ENCODE data around the gene LEAP2.
"Not testable (repeated sequence)": the region's sequence is repeated elsewhere in the genome, so short reads cannot be mapped to it uniquely, and the experiment has no call there.

Gene LEAP2

GRCh38 chr5:132841305-132841704, 32.2 kb upstream of the LEAP2 start:
- no peak for DNase-seq

GRCh38 chr5:132848270-132848669, 25.2 kb upstream of the LEAP2 start:
- no peak for DNase-seq

- DNase-seq = no peak
Observed at GRCh38 chr5:132849347-132849746, 24.1 kb upstream of the LEAP2 start.

- no peak for DNase-seq
Observed at GRCh38 chr5:132850066-132850465, 23.4 kb upstream of the LEAP2 start.

GRCh38 chr5:132853323-132853722, 20.1 kb upstream of the LEAP2 start:
- DNase-seq = no peak

- no peak for DNase-seq
Observed at GRCh38 chr5:132853790-132854189, 19.7 kb upstream of the LEAP2 start.

- no peak for DNase-seq
Observed at GRCh38 chr5:132854301-132854700, 19.2 kb upstream of the LEAP2 start.

- not testable (repeated sequence) for DNase-seq
Observed at GRCh38 chr5:132854992-132855391, 18.5 kb upstream of the LEAP2 start.

- DNase-seq = no peak
Observed at GRCh38 chr5:132856011-132856410, 17.5 kb upstream of the LEAP2 start.

GRCh38 chr5:132859889-132860437, 13.5 kb upstream of the LEAP2 start:
- DNase-seq = no peak

- DNase-seq = no peak
Observed at GRCh38 chr5:132860742-132861141, 12.7 kb upstream of the LEAP2 start.

GRCh38 chr5:132865668-132866341, 7.7 kb upstream of the LEAP2 start:
- no peak for DNase-seq

- peak; percentile 92 for DNase-seq
Observed at GRCh38 chr5:132866342-132867045, 7.0 kb upstream of the LEAP2 start, which contains the start of the genes GDF9 and UQCRQ. TSS of gene GDF9 (minus strand) at chr5:132866469. CDS start at chr5:132864533, 1,936 bp downstream. TSS of gene UQCRQ (plus strand) at chr5:132866642. CDS start at chr5:132866882, 240 bp downstream.

GRCh38 chr5:132867046-132867451, 6.4 kb upstream of the LEAP2 start:
- no peak for DNase-seq

- DNase-seq = no peak
Observed at GRCh38 chr5:132868754-132869153, 4.7 kb upstream of the LEAP2 start.

- DNase-seq = no peak
Observed at GRCh38 chr5:132870801-132871200, 2.7 kb upstream of the LEAP2 start.

GRCh38 chr5:132871459-132872284, 1.8 kb upstream of the LEAP2 start:
- no peak for DNase-seq

GRCh38 chr5:132872788-132873118, 715 bp upstream of the LEAP2 start:
- DNase-seq = no peak

- no peak for DNase-seq
Observed at GRCh38 chr5:132873930-132874271, 433 bp downstream of the LEAP2 start.

- DNase-seq = no peak
Observed at GRCh38 chr5:132876020-132876759, 2.7 kb downstream of the LEAP2 start.

GRCh38 chr5:132877466-132877865, 4.0 kb downstream of the LEAP2 start:
- no peak for DNase-seq

GRCh38 chr5:132877938-132878337, 4.5 kb downstream of the LEAP2 start:
- no peak for DNase-seq
